Urinary bladder (tissue), 4 donors: Measurements from ENCODE around the gene ROBO1. TPM values are rescaled to one million over a fixed set of nuclear protein-coding genes. Genes with fewer than 3 reads are reported as not detected.
A peak's percentile ranks its signal among the peaks of the same experiment; 100 is the strongest.

Source experiments
- DNase-seq: peaks from one replicate; pipeline ENCODE4 v3.0.0-alpha.2; 2015; ENCODE audit errors: extremely low spot score
- H3K27ac ChIP-seq: one replicate; pipeline ENCODE4 v1.5.1; 2013; ENCODE audit warnings: low read depth, mild to moderate bottlenecking, moderate library complexity
- H3K36me3 ChIP-seq: one replicate; pipeline ENCODE4 v1.6.1; 2013; ENCODE audit warnings: mild to moderate bottlenecking, moderate library complexity; ENCODE audit not compliant: insufficient read depth
- H3K4me1 ChIP-seq: one replicate; pipeline ENCODE4 v1.6.1; 2013; ENCODE audit warnings: mild to moderate bottlenecking, moderate library complexity; ENCODE audit not compliant: insufficient read depth
- H3K4me3 ChIP-seq: one replicate; pipeline ENCODE4 v1.5.1; 2013; ENCODE audit warnings: low read depth, low read length
- WGBS: extraction: QIAGEN DNeasy Blood & Tissue Kit; methylation state at CpG from one replicate; pipeline ENCODE4 v1.1.7; 2013; 5-methylcytosine and 5-hydroxymethylcytosine counted together
- polyA plus RNA-seq: library from polyadenylated mRNA; stranded (reverse); fragments of 200-250 nt; gene quantifications from one replicate; pipeline ENCODE4 v1.2.3, GENCODE V29; 2013
- total RNA-seq: library from RNA; depleted of rRNA; stranded (reverse); fragments of >200 nt; gene quantifications from one replicate; pipeline ENCODE4 v1.2.3, GENCODE V29; 2014
- donor health status: healthy with polysubstance abuse.
- donor health status: healthy.

ROBO1 gene
- total and polyA plus RNA-seq, 2 donors: 14.0 to 67.0 TPM

GRCh38 chr3:79019137-79019923 lies 748.5 kb downstream of the ROBO1 start:
- peak overlapping the region; percentile 86 for H3K27ac ChIP-seq
- H3K36me3 ChIP-seq: no peaks in the 10 kb centered on the region
- H3K4me3 ChIP-seq: peak overlapping the region; percentile 73
- WGBS: under 1% methylated on average over 40 of the region's 40 CpGs
- no peaks in the 10 kb centered on the region for H3K4me1 ChIP-seq
- peak; percentile 88 for DNase-seq

GRCh38 chr3:79018671-79019136 lies 749.1 kb downstream of the ROBO1 start:
- Histone ChIP-seq H3K4me3 (peak overlapping the region; percentile 73), H3K27ac (peak overlapping the region; percentile 70), H3K4me1 (no peaks in the 10 kb centered on the region), H3K36me3 (no peaks in the 10 kb centered on the region)
- no peak for DNase-seq
- under 1% methylated on average over 44 of the region's 44 CpGs for WGBS

- Histone ChIP-seq H3K27ac (peak overlapping the region; percentile 56), H3K36me3 (no peaks in the 10 kb centered on the region), H3K4me1 (no peaks in the 10 kb centered on the region), H3K4me3 (peak overlapping the region; percentile 73)
- 1% methylated on average over 15 of the region's 15 CpGs for WGBS
- DNase-seq: no peak
These were observed 749.5 kb downstream of the ROBO1 start for GRCh38 chr3:79018265-79018664.

- no peak for DNase-seq
- WGBS: 29% methylated on average over 8 of the region's 8 CpGs
- H3K4me3 ChIP-seq: peak overlapping the region; percentile 73
- H3K27ac ChIP-seq: no peak overlapping the region
- no peaks in the 10 kb centered on the region for H3K36me3 ChIP-seq
- no peaks in the 10 kb centered on the region for H3K4me1 ChIP-seq
These were observed 751.0 kb downstream of the ROBO1 start for GRCh38 chr3:79016587-79017376.

GRCh38 chr3:79015854-79016253 lies 751.9 kb downstream of the ROBO1 start:
- 90% methylated on average over 1 of the region's 1 CpG for WGBS
- no peak overlapping the region for H3K27ac ChIP-seq
- no peaks in the 10 kb centered on the region for H3K36me3 ChIP-seq
- H3K4me1 ChIP-seq: no peaks in the 10 kb centered on the region
- no peak for DNase-seq
- no peak overlapping the region for H3K4me3 ChIP-seq

GRCh38 chr3:79012946-79013362 lies 754.8 kb downstream of the ROBO1 start:
- 75% methylated on average over 2 of the region's 2 CpGs for WGBS
- Histone ChIP-seq H3K4me1 (no peaks in the 10 kb centered on the region), H3K4me3 (no peak overlapping the region), H3K36me3 (no peaks in the 10 kb centered on the region), H3K27ac (no peak overlapping the region)
- no peak for DNase-seq

- Histone ChIP-seq H3K4me3 (no peak overlapping the region), H3K27ac (no peak overlapping the region)
- WGBS: 81% methylated on average over 2 of the region's 2 CpGs
These were observed 755.3 kb downstream of the ROBO1 start for GRCh38 chr3:79012530-79012913.

GRCh38 chr3:79011821-79012529 lies 755.8 kb downstream of the ROBO1 start:
- no peak overlapping the region for H3K4me3 ChIP-seq
- 83% methylated on average over 5 of the region's 5 CpGs for WGBS
- no peaks in the 10 kb centered on the region for H3K36me3 ChIP-seq
- no peak for DNase-seq
- H3K4me1 ChIP-seq: no peaks in the 10 kb centered on the region
- H3K27ac ChIP-seq: no peak overlapping the region

More at GRCh38 chr3:79012530-79012913, 755.3 kb downstream of the ROBO1 start:
- Histone ChIP-seq H3K36me3 (no peaks in the 10 kb centered on the region), H3K4me1 (no peaks in the 10 kb centered on the region)
- DNase-seq: no peak

GRCh38 chr3:79009861-79010260 lies 757.9 kb downstream of the ROBO1 start:
- no peaks in the 10 kb centered on the region for H3K36me3 ChIP-seq
- H3K27ac ChIP-seq: no peak overlapping the region
- H3K4me3 ChIP-seq: no peak overlapping the region
- no peaks in the 10 kb centered on the region for H3K4me1 ChIP-seq
- DNase-seq: no peak

- WGBS: 76% methylated on average over 1 of the region's 1 CpG
- no peaks in the 10 kb centered on the region for H3K36me3 ChIP-seq
- no peak overlapping the region for H3K27ac ChIP-seq
- no peak overlapping the region for H3K4me3 ChIP-seq
- H3K4me1 ChIP-seq: no peaks in the 10 kb centered on the region
- DNase-seq: no peak
These were observed 761.7 kb downstream of the ROBO1 start for GRCh38 chr3:79006077-79006476.

- H3K36me3 ChIP-seq: no peaks in the 10 kb centered on the region
- WGBS: 79% methylated on average over 6 of the region's 6 CpGs
- no peak for DNase-seq
These were observed 762.7 kb downstream of the ROBO1 start for GRCh38 chr3:79005084-79005483.

GRCh38 chr3:79003994-79004393 lies 763.8 kb downstream of the ROBO1 start:
- 98% methylated on average over 1 of the region's 1 CpG for WGBS
- DNase-seq: no peak
- no peaks in the 10 kb centered on the region for H3K4me1 ChIP-seq
- no peak overlapping the region for H3K4me3 ChIP-seq
- H3K36me3 ChIP-seq: no peaks in the 10 kb centered on the region
- H3K27ac ChIP-seq: no peak overlapping the region

More at GRCh38 chr3:79005084-79005483, 762.7 kb downstream of the ROBO1 start:
- H3K27ac ChIP-seq: no peak overlapping the region
- H3K4me3 ChIP-seq: no peak overlapping the region
- H3K4me1 ChIP-seq: no peaks in the 10 kb centered on the region

GRCh38 chr3:79002465-79003372 lies 765.1 kb downstream of the ROBO1 start:
- no peaks in the 10 kb centered on the region for H3K4me1 ChIP-seq

More at GRCh38 chr3:79002465-79003372, 765.1 kb downstream of the ROBO1 start:
- Histone ChIP-seq H3K36me3 (no peaks in the 10 kb centered on the region), H3K27ac (no peak overlapping the region), H3K4me3 (no peak overlapping the region)
- 60% methylated on average over 4 of the region's 4 CpGs for WGBS
- DNase-seq: no peak
